Endothelial cell (in vitro differentiated cells): ENCODE results near the gene C1orf35. TPM values are rescaled to one million over a fixed set of nuclear protein-coding genes. Genes with fewer than 3 reads are reported as not detected.
A peak's percentile ranks its signal among the peaks of the same experiment; 100 is the strongest.

ENCODE experiments used
- DNase-seq: peaks from one replicate; pipeline ENCODE4 v3.0.0; 2021; ENCODE audit warnings: low spot score
- H3K27ac Mint-ChIP-seq: one replicate; pipeline ENCODE4 v1.8.0; 2021; ENCODE audit warnings: mixed read lengths, inconsistent platforms; ENCODE audit not compliant: unreplicated experiment
- H3K27me3 Mint-ChIP-seq: one replicate; pipeline ENCODE4 v1.8.0; 2021; ENCODE audit warnings: mild to moderate bottlenecking, moderate library complexity, mixed read lengths, inconsistent platforms; ENCODE audit not compliant: unreplicated experiment
- H3K36me3 Mint-ChIP-seq: one replicate; pipeline ENCODE4 v1.8.0; 2021; ENCODE audit warnings: mild to moderate bottlenecking, low read depth, mixed read lengths, inconsistent platforms; ENCODE audit not compliant: unreplicated experiment
- H3K4me1 Mint-ChIP-seq: one replicate; pipeline ENCODE4 v1.8.0; 2021; ENCODE audit warnings: mild to moderate bottlenecking, mixed read lengths, inconsistent platforms; ENCODE audit not compliant: unreplicated experiment
- H3K4me3 Mint-ChIP-seq: one replicate; pipeline ENCODE4 v1.8.0; 2021; ENCODE audit warnings: mild to moderate bottlenecking, mixed read lengths, inconsistent platforms; ENCODE audit not compliant: unreplicated experiment
- H3K9me3 Mint-ChIP-seq: one replicate; pipeline ENCODE4 v1.8.0; 2021; ENCODE audit warnings: mixed read lengths, inconsistent platforms; ENCODE audit not compliant: unreplicated experiment
- total RNA-seq: library from RNA; stranded (reverse); fragmentation: NEBNext Ultra II Directional; extraction: Animal tissue kit (Norgen Biotek cat#: 25700); gene quantifications from one replicate; pipeline ENCODE4 v1.2.1, GENCODE V29; 2021; ENCODE audit not compliant: unreplicated experiment
- TF ChIP-seq, protein P1 (sequence below): fragments of 200-600 bp; sonication (generic); IDR thresholded peaks from one replicate; pipeline ENCODE4 v1.5.0; 2021; ENCODE audit warnings: antibody characterized with exemption; ENCODE audit not compliant: unreplicated experiment

C1orf35 gene
- total RNA-seq, 1 donor from 2014 or later: 23.2 TPM

DNA sequence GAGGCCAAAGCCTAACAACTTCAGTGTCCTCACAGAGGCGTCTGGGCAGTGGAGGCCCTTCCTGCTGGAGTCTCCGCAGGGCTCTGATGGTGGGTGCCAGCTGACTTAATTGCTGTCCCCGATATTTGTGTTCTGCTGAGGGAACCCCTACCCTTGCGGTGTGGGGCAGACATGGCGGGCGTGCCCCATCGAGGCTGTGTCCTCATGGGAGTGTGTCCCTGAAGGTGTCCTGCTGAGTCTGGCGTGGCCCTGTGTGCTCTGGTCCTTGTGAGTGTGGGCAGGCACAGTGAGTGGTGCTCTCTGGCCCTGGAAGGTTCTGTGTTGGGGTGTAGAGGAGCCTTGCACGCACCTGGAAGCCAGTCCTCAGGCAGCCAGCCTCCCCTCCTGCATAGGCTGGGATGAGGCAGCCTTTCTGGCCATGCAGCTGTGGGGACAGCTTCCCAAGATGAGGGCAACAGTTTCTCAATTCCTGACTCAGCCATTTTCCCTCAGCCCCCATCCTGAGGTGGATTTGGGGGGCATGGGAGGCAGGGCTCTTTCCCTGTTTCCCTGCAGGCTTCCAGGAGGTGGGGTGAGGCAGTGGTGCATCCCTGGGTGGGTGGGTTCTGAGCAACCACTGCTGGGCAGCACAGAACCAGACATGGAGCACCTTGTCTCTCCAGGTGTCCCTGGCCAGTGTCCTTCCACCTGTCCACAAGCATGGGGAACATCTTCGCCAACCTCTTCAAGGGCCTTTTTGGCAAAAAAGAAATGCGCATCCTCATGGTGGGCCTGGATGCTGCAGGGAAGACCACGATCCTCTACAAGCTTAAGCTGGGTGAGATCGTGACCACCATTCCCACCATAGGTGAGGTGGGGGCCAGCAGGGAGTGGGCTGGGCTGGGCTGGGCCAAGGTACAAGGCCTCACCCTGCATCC, 6.5 kb downstream of the C1orf35 start:
- TF ChIP-seq, protein P1, sequence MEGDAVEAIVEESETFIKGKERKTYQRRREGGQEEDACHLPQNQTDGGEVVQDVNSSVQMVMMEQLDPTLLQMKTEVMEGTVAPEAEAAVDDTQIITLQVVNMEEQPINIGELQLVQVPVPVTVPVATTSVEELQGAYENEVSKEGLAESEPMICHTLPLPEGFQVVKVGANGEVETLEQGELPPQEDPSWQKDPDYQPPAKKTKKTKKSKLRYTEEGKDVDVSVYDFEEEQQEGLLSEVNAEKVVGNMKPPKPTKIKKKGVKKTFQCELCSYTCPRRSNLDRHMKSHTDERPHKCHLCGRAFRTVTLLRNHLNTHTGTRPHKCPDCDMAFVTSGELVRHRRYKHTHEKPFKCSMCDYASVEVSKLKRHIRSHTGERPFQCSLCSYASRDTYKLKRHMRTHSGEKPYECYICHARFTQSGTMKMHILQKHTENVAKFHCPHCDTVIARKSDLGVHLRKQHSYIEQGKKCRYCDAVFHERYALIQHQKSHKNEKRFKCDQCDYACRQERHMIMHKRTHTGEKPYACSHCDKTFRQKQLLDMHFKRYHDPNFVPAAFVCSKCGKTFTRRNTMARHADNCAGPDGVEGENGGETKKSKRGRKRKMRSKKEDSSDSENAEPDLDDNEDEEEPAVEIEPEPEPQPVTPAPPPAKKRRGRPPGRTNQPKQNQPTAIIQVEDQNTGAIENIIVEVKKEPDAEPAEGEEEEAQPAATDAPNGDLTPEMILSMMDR: no peak
- Mint-ChIP-seq H3K4me1 (peaks cover 25% of the 10 kb centered on the region), H3K9me3 (no peaks in the 10 kb centered on the region), H3K4me3 (no peak overlapping the region), H3K27me3 (peaks cover 18% of the 10 kb centered on the region), H3K36me3 (peaks cover 37% of the 10 kb centered on the region), H3K27ac (no peak overlapping the region)
- DNase-seq: no peak

GRCh38 chr1:228095938-228096337, 7.2 kb downstream of the C1orf35 start:
- Mint-ChIP-seq H3K27me3 (peaks cover 13% of the 10 kb centered on the region), H3K36me3 (peaks cover 31% of the 10 kb centered on the region), H3K27ac (peak overlapping the region; percentile 25), H3K4me1 (peaks cover 28% of the 10 kb centered on the region), H3K9me3 (no peaks in the 10 kb centered on the region), H3K4me3 (no peak overlapping the region)
- TF ChIP-seq, protein P1: no peak
- no peak for DNase-seq

DNA sequence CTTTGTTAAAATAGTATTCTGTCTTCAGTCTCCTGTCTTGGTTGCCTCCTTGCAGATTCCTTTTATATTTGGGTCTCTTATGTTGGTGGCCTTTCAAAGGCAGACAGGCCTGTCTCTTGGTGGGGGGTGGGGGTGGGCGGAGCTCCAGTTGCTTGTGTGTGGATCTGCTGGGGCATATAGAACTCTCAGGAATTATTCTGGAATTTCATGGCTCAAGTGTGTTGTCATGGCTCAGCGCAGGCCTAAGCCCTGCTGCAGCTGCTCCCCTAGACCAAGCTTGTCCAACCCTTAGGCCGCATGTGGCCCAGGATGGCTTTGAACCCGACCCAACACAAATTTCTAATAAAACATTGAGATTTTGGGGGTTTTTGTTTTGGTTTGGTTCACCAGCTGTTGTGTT, 8.0 kb downstream of the C1orf35 start:
- peak overlapping the region; percentile 24 for H3K4me3 Mint-ChIP-seq
- TF ChIP-seq, protein P1: no peak

GRCh38 chr1:228094432-228095016, 8.6 kb downstream of the C1orf35 start:
- no peaks in the 10 kb centered on the region for H3K9me3 Mint-ChIP-seq
- peaks cover 37% of the 10 kb centered on the region for H3K4me1 Mint-ChIP-seq
- no peak for DNase-seq
- peak overlapping the region; percentile 24 for H3K4me3 Mint-ChIP-seq
- TF ChIP-seq, protein P1: no peak
- H3K36me3 Mint-ChIP-seq: peaks cover 30% of the 10 kb centered on the region
- no peak overlapping the region for H3K27ac Mint-ChIP-seq
- H3K27me3 Mint-ChIP-seq: peaks cover 15% of the 10 kb centered on the region

More for the DNA sequence above, 8.0 kb downstream of the C1orf35 start:
- Mint-ChIP-seq H3K36me3 (peaks cover 31% of the 10 kb centered on the region), H3K4me1 (peaks cover 33% of the 10 kb centered on the region), H3K9me3 (no peaks in the 10 kb centered on the region), H3K27ac (no peak overlapping the region), H3K27me3 (peaks cover 12% of the 10 kb centered on the region)
- no peak for DNase-seq
